Endodermal cell (in vitro differentiated cells): ENCODE results near the gene SETDB2. TPM values are rescaled to one million over a fixed set of nuclear protein-coding genes. Genes with fewer than 3 reads are reported as not detected.

Experiments
- DNase-seq: peaks from one replicate; pipeline ENCODE4 v3.0.0-alpha.2; 2017
- H3K27ac ChIP-seq: 2 replicates; pipeline ENCODE4 v1.5.1; 2013; ENCODE audit warnings: mild to moderate bottlenecking, low read depth, low read length, moderate library complexity
- H3K27me3 ChIP-seq: 2 replicates; pipeline ENCODE4 v1.6.1; 2013; ENCODE audit warnings: mild to moderate bottlenecking, low read length, moderate library complexity; ENCODE audit not compliant: insufficient read depth, control insufficient read depth, poor library complexity, severe bottlenecking
- H3K36me3 ChIP-seq: 2 replicates; pipeline ENCODE4 v1.7.0; 2013; ENCODE audit warnings: mild to moderate bottlenecking, low read length, moderate library complexity; ENCODE audit not compliant: control insufficient read depth, insufficient read depth
- H3K4me1 ChIP-seq: one replicate; pipeline ENCODE4 v1.7.0; 2013; ENCODE audit warnings: low read length; ENCODE audit not compliant: control insufficient read depth, insufficient read depth
- H3K4me3 ChIP-seq: 2 replicates; pipeline ENCODE4 v1.5.1; 2013; ENCODE audit warnings: mild to moderate bottlenecking, low read length, moderate library complexity
- H3K9ac ChIP-seq: 2 replicates; pipeline ENCODE4 v1.6.1; 2013; ENCODE audit warnings: mild to moderate bottlenecking, low read length, moderate library complexity; ENCODE audit not compliant: poor library complexity, severe bottlenecking; ENCODE audit errors: extremely low read depth
- H3K9me3 ChIP-seq: 2 replicates; pipeline ENCODE4 v1.6.1; 2013; ENCODE audit warnings: mild to moderate bottlenecking, low read length, moderate library complexity; ENCODE audit not compliant: control insufficient read depth
- H3K27ac Mint-ChIP-seq: 2 replicates; pipeline ENCODE4 v1.8.0; 2020; ENCODE audit warnings: mixed read lengths
- H3K27me3 Mint-ChIP-seq: 2 replicates; pipeline ENCODE4 v1.8.0; 2021; ENCODE audit warnings: mild to moderate bottlenecking, mixed read lengths; ENCODE audit not compliant: insufficient read depth
- H3K36me3 Mint-ChIP-seq: 2 replicates; pipeline ENCODE4 v1.8.0; 2020; ENCODE audit warnings: low read depth, mixed read lengths
- H3K4me1 Mint-ChIP-seq: 2 replicates; pipeline ENCODE4 v1.8.0; 2020; ENCODE audit warnings: mixed read lengths
- H3K4me3 Mint-ChIP-seq: 2 replicates; pipeline ENCODE4 v1.8.0; 2020; ENCODE audit warnings: mild to moderate bottlenecking, moderate library complexity, mixed read lengths
- H3K9me3 Mint-ChIP-seq: 2 replicates; pipeline ENCODE4 v1.8.0; 2020; ENCODE audit warnings: mild to moderate bottlenecking, mixed read lengths
- CTCF ChIP-seq: fragments of 200-600 bp; sonication (generic); conservative IDR thresholded peaks from 2 replicates; pipeline ENCODE4 v1.5.0; 2021; ENCODE audit warnings: antibody characterized with exemption, mild to moderate bottlenecking
- WGBS, 2 experiments: methylation state at CpG; one replicate each; pipeline versions ENCODE4 v1.1.5 to v1.1.7; 2013; ENCODE audit warnings: missing lambda C conversion rate in 2 of 2, mixed read lengths in 1 of 2; ENCODE audit not compliant: insufficient coverage in 1 of 2, insufficient read length in 1 of 2; 5-methylcytosine and 5-hydroxymethylcytosine counted together
- total RNA-seq, 2 donors: library from RNA; stranded (reverse); fragmentation: NEBNext Ultra II Directional in 1 of 2; extraction: Animal tissue kit (Norgen Biotek cat#: 25700) in 1 of 2; gene quantifications; 2 replicates in 1 of 2; 3 replicates in 1 of 2; pipeline ENCODE4 v1.2.1, GENCODE V29; 2021

SETDB2 gene
- total RNA-seq, 2 donors from 2014 or later, result 7.8 to 9.5 TPM

- Mint-ChIP-seq H3K4me3 (no peak overlapping the region), H3K9me3 (no peaks in the 10 kb centered on the region), H3K4me1 (peaks cover 6% of the 10 kb centered on the region), H3K27me3 (peaks cover 1% of the 10 kb centered on the region), H3K27ac (no peak overlapping the region), H3K36me3 (no peaks in the 10 kb centered on the region)
- DNase-seq, result no peak
- H3K27ac ChIP-seq, result no peak overlapping the region
- no peaks in the 10 kb centered on the region for H3K4me1 ChIP-seq
- WGBS, 2 experiments, result 95 to 100% methylated on average over 1 of the region's 1 CpG
- H3K27me3 ChIP-seq, result peaks cover 7% of the 10 kb centered on the region
- no peak overlapping the region for H3K4me3 ChIP-seq
- no peaks in the 10 kb centered on the region for H3K36me3 ChIP-seq
- no peak overlapping the region for H3K9ac ChIP-seq
- TF ChIP-seq CTCF, result no peak
- no peaks in the 10 kb centered on the region for H3K9me3 ChIP-seq
Measured at GRCh38 chr13:49418206-49418605, 25.9 kb upstream of the SETDB2 start.

GRCh38 chr13:49419276-49419675 is 24.8 kb upstream of the SETDB2 start:
- H3K9ac ChIP-seq, result no peak overlapping the region
- Mint-ChIP-seq H3K4me1 (peaks cover 4% of the 10 kb centered on the region), H3K4me3 (no peak overlapping the region), H3K27me3 (no peaks in the 10 kb centered on the region), H3K9me3 (no peaks in the 10 kb centered on the region), H3K36me3 (no peaks in the 10 kb centered on the region), H3K27ac (no peak overlapping the region)
- no peaks in the 10 kb centered on the region for H3K9me3 ChIP-seq
- no peaks in the 10 kb centered on the region for H3K36me3 ChIP-seq
- no peaks in the 10 kb centered on the region for H3K4me1 ChIP-seq
- no peak overlapping the region for H3K27ac ChIP-seq
- WGBS, 2 experiments, result 86 to 90% methylated on average over 1 to 3 of the region's 3 CpGs
- no peak overlapping the region for H3K4me3 ChIP-seq
- no peak for DNase-seq
- H3K27me3 ChIP-seq, result peaks cover 7% of the 10 kb centered on the region
- no peak for TF ChIP-seq CTCF

- no peaks in the 10 kb centered on the region for H3K4me1 ChIP-seq
- peak; percentile 83 for DNase-seq
- TF ChIP-seq CTCF, result peak; percentile 77
- no peaks in the 10 kb centered on the region for H3K9me3 ChIP-seq
- H3K9ac ChIP-seq, result no peak overlapping the region
- no peak overlapping the region for H3K27ac ChIP-seq
- H3K36me3 ChIP-seq, result no peaks in the 10 kb centered on the region
- H3K9me3 Mint-ChIP-seq, result no peaks in the 10 kb centered on the region
- no peaks in the 10 kb centered on the region for H3K27me3 Mint-ChIP-seq
- no peaks in the 10 kb centered on the region for H3K36me3 Mint-ChIP-seq
- no peak overlapping the region for H3K4me3 ChIP-seq
- H3K27me3 ChIP-seq, result peaks cover 7% of the 10 kb centered on the region
- no peak overlapping the region for H3K4me3 Mint-ChIP-seq
- peaks cover 4% of the 10 kb centered on the region for H3K4me1 Mint-ChIP-seq
- WGBS, 2 experiments, result 84 to 85% methylated on average over 3 of the region's 3 CpGs
- no peak overlapping the region for H3K27ac Mint-ChIP-seq
Measured at GRCh38 chr13:49421391-49421790, 22.7 kb upstream of the SETDB2 start.
